ENCODE measurements around the gene PCNX1.

The PCNX1 gene

DNA sequence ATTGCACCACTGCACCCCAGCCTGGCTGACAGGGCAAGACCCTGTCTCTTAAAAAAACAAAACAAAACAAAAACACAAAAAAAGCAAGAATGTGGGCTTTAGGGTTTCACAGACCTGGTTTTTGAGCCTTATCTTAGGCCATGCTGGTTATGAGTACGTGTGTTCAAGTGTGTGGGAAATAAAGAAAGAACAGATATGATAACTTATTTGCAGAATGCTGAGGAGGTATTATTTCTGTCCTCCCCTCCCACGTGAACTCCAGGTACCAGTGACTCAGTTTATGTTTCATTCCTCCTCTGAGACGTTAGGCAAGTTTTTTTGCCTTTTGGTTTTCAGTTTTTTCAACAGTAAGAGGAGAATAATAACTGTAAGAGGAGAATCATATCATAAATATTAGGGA lies 49.3 kb downstream of the PCNX1 start:
- H3K9me3 ChIP-seq (ENCODE audit: control insufficient read depth, insufficient read depth, low read depth, low read length): no peaks in the 10 kb centered on the region
- ChIA-PET POLR2A (no interaction called here), CTCF (interaction anchor here (0.7 to 1.0 kb wide), 3 partner anchors 29 to 332 kb away, joined by 3 to 4 read pairs (median 4); no protein-coding TSS in a partner anchor)
- peaks cover 6% of the 10 kb centered on the region in 2 experiments for H3K36me3 ChIP-seq (ENCODE audit: control insufficient read depth in 2 of 2, insufficient read depth in 1 of 2, low read length in 2 of 2)
- no peaks in the 10 kb centered on the region for H3K4me1 ChIP-seq (ENCODE audit: control insufficient read depth, insufficient read depth, low read length)
- TF ChIP-seq ZBTB48 (tag by site-specific recombination; IDR thresholded peaks at IDR 0.05) (no peak), ZNF140 (tag by site-specific recombination; IDR thresholded peaks at IDR 0.05) (no peak), ZEB2 (tag by site-specific recombination; IDR thresholded peaks at IDR 0.05) (no peak), ZFP3 (tag by site-specific recombination; IDR thresholded peaks at IDR 0.05; ENCODE audit: low read depth) (no peak), ZNF121 (tag by site-specific recombination; IDR thresholded peaks at IDR 0.05) (no peak)
- TF ChIP-seq, protein P1, sequence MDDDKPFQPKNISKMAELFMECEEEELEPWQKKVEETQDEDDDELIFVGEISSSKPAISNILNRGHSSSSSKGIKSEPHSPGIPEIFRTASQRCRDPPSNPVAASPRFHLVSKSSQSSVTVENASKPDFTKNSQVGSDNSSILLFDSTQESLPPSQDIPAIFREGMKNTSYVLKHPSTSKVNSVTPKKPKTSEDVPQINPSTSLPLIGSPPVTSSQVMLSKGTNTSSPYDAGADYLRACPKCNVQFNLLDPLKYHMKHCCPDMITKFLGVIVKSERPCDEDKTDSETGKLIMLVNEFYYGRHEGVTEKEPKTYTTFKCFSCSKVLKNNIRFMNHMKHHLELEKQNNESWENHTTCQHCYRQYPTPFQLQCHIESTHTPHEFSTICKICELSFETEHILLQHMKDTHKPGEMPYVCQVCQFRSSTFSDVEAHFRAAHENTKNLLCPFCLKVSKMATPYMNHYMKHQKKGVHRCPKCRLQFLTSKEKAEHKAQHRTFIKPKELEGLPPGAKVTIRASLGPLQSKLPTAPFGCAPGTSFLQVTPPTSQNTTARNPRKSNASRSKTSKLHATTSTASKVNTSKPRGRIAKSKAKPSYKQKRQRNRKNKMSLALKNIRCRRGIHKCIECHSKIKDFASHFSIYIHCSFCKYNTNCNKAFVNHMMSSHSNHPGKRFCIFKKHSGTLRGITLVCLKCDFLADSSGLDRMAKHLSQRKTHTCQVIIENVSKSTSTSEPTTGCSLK (tag by site-specific recombination; IDR thresholded peaks at IDR 0.05): no peak
- TF ChIP-seq, protein P2, sequence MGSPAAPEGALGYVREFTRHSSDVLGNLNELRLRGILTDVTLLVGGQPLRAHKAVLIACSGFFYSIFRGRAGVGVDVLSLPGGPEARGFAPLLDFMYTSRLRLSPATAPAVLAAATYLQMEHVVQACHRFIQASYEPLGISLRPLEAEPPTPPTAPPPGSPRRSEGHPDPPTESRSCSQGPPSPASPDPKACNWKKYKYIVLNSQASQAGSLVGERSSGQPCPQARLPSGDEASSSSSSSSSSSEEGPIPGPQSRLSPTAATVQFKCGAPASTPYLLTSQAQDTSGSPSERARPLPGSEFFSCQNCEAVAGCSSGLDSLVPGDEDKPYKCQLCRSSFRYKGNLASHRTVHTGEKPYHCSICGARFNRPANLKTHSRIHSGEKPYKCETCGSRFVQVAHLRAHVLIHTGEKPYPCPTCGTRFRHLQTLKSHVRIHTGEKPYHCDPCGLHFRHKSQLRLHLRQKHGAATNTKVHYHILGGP (tag by site-specific recombination; IDR thresholded peaks at IDR 0.05): no peak
- TF ChIP-seq, protein P3, sequence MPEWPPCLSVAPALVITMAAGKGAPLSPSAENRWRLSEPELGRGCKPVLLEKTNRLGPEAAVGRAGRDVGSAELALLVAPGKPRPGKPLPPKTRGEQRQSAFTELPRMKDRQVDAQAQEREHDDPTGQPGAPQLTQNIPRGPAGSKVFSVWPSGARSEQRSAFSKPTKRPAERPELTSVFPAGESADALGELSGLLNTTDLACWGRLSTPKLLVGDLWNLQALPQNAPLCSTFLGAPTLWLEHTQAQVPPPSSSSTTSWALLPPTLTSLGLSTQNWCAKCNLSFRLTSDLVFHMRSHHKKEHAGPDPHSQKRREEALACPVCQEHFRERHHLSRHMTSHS (tag by site-specific recombination; IDR thresholded peaks at IDR 0.05): no peak
- TF ChIP-seq, protein P4, sequence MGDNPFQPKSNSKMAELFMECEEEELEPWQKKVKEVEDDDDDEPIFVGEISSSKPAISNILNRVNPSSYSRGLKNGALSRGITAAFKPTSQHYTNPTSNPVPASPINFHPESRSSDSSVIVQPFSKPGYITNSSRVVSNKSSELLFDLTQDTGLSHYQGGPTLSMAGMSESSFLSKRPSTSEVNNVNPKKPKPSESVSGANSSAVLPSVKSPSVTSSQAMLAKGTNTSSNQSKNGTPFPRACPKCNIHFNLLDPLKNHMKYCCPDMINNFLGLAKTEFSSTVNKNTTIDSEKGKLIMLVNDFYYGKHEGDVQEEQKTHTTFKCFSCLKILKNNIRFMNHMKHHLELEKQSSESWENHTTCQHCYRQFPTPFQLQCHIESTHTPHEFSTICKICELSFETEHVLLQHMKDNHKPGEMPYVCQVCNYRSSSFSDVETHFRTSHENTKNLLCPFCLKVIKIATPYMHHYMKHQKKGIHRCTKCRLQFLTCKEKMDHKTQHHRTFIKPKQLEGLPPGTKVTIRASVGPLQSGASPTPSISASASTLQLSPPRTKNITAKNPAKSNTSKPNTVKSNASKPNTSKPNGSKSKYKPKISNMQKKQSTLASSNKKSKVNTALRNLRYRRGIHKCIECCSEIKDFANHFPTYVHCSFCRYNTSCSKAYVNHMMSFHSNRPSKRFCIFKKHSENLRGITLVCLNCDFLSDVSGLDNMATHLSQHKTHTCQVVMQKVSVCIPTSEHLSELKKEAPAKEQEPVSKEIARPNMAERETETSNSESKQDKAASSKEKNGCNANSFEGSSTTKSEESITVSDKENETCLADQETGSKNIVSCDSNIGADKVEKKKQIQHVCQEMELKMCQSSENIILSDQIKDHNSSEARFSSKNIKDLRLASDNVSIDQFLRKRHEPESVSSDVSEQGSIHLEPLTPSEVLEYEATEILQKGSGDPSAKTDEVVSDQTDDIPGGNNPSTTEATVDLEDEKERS (tag by site-specific recombination; IDR thresholded peaks at IDR 0.05): no peak
- H3K4me3 ChIP-seq (ENCODE audit: low read depth, low read length): no peak overlapping the region
- no peak overlapping the region for H3K27ac ChIP-seq (ENCODE audit: extremely low read depth, low read depth, low read length)

DNA sequence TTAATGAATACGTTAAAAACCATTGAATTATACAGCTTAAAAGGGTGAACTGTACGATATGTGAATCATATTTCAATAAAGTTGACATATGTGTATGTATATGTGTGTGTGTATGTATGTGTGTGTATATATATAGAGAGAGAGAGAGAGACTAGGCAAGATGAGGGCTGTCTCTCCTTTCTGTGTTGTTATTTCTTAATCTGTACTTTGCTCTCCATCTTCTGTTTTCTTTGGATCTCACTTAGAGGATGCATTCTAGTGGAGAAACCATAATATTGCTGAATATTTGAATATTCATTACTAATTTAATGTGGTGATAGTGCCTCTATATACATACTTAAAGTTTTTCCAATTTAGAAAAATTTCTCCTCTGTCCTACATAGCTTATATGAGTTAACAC lies 50.5 kb downstream of the PCNX1 start:
- ChIA-PET POLR2A (no interaction called here), CTCF (interaction anchor here (1.1 to 1.5 kb wide), 3 partner anchors 15 to 335 kb away, joined by 3 to 7 read pairs (median 5); no protein-coding TSS in a partner anchor)
- H3K4me1 ChIP-seq (ENCODE audit: control insufficient read depth, insufficient read depth, low read length): no peaks in the 10 kb centered on the region
- no peak overlapping the region for H3K27ac ChIP-seq (ENCODE audit: extremely low read depth, low read depth, low read length)
- no peaks in the 10 kb centered on the region for H3K9me3 ChIP-seq (ENCODE audit: control insufficient read depth, insufficient read depth, low read depth, low read length)
- no peak overlapping the region for H3K4me3 ChIP-seq (ENCODE audit: low read depth, low read length)
- peaks cover 0 to 4% of the 10 kb centered on the region in 2 experiments; a peak in 2 of 3 replicates for H3K36me3 ChIP-seq (ENCODE audit: control insufficient read depth in 2 of 2, insufficient read depth in 1 of 2, low read length in 2 of 2)
- TF ChIP-seq, protein P5, sequence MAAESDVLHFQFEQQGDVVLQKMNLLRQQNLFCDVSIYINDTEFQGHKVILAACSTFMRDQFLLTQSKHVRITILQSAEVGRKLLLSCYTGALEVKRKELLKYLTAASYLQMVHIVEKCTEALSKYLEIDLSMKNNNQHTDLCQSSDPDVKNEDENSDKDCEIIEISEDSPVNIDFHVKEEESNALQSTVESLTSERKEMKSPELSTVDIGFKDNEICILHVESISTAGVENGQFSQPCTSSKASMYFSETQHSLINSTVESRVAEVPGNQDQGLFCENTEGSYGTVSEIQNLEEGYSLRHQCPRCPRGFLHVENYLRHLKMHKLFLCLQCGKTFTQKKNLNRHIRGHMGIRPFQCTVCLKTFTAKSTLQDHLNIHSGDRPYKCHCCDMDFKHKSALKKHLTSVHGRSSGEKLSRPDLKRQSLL (tag by site-specific recombination; IDR thresholded peaks at IDR 0.05): no peak
- no peak for TF ChIP-seq ZNF791 (tag by site-specific recombination; IDR thresholded peaks at IDR 0.05)
- no peak for TF ChIP-seq ZSCAN30 (tag by site-specific recombination; IDR thresholded peaks at IDR 0.05)
- TF ChIP-seq ZBTB1 (tag by site-specific recombination; IDR thresholded peaks at IDR 0.05): no peak
- no peak for TF ChIP-seq ZNF530 (tag by site-specific recombination; IDR thresholded peaks at IDR 0.05; ENCODE audit: low read depth)
- TF ChIP-seq, protein P2 (tag by site-specific recombination; IDR thresholded peaks at IDR 0.05): no peak
- no peak for TF ChIP-seq TCF7L2 (IDR thresholded peaks at IDR 0.05; ENCODE audit: borderline replicate concordance, low read depth, low read length)
- TF ChIP-seq ZNF132 (tag by site-specific recombination; IDR thresholded peaks at IDR 0.05; ENCODE audit: borderline replicate concordance): no peak
- TF ChIP-seq, protein P6, sequence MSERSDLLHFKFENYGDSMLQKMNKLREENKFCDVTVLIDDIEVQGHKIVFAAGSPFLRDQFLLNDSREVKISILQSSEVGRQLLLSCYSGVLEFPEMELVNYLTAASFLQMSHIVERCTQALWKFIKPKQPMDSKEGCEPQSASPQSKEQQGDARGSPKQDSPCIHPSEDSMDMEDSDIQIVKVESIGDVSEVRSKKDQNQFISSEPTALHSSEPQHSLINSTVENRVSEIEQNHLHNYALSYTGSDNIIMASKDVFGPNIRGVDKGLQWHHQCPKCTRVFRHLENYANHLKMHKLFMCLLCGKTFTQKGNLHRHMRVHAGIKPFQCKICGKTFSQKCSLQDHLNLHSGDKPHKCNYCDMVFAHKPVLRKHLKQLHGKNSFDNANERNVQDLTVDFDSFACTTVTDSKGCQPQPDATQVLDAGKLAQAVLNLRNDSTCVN (tag by site-specific recombination; optimal IDR thresholded peaks at IDR 0.05): no peak
- TF ChIP-seq, protein P7, sequence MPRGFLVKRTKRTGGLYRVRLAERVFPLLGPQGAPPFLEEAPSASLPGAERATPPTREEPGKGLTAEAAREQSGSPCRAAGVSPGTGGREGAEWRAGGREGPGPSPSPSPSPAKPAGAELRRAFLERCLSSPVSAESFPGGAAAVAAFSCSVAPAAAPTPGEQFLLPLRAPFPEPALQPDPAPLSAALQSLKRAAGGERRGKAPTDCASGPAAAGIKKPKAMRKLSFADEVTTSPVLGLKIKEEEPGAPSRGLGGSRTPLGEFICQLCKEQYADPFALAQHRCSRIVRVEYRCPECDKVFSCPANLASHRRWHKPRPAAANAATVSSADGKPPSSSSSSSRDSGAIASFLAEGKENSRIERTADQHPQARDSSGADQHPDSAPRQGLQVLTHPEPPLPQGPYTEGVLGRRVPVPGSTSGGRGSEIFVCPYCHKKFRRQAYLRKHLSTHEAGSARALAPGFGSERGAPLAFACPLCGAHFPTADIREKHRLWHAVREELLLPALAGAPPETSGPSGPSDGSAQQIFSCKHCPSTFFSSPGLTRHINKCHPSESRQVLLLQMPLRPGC (tag by site-specific recombination; IDR thresholded peaks at IDR 0.05): no peak
- TF ChIP-seq ZNF837 (tag by site-specific recombination; IDR thresholded peaks at IDR 0.05): no peak
- TF ChIP-seq ZNF404 (tag by site-specific recombination; IDR thresholded peaks at IDR 0.05): no peak
- TF ChIP-seq ZNF548 (tag by site-specific recombination; IDR thresholded peaks at IDR 0.05): no peak
- TF ChIP-seq SP7 (tag by site-specific recombination; IDR thresholded peaks at IDR 0.05): no peak

Data from HEK293 (cell line).